ENCODE data around the gene CLBA1. TPM values are rescaled to one million over a fixed set of nuclear protein-coding genes. Genes with fewer than 3 reads are reported as not detected.
A peak's percentile ranks its signal among the peaks of the same experiment; 100 is the strongest.
"Not testable (repeated sequence)": the region's sequence is repeated elsewhere in the genome, so short reads cannot be mapped to it uniquely, and the experiment has no call there.

The CLBA1 gene
- total RNA-seq, 2 experiments from 2014 or later: 0.82 to 1.2 TPM

- Histone ChIP-seq H3K4me3 (ENCODE audit: low read depth, low read length, poor library complexity, severe bottlenecking) (no peak overlapping the region), H3K9me2 (ENCODE audit: insufficient read depth, low read length) (no peaks in the 10 kb centered on the region), H4K20me1 (ENCODE audit: insufficient read depth, low read length) (no peaks in the 10 kb centered on the region), H2AFZ (ENCODE audit: low read length) (0 out of 2 replicates have a peak overlapping the region, but pooled peaks have one; percentile 7), H3K4me2 (ENCODE audit: low read length) (peak overlapping the region; percentile 16), H3K4me1 (ENCODE audit: insufficient read depth, low read length, poor library complexity, severe bottlenecking) (peaks cover 34% of the 10 kb centered on the region), H3K27ac (ENCODE audit: low read depth, low read length, poor library complexity, severe bottlenecking) (no peak overlapping the region), H3K79me2 (ENCODE audit: insufficient read depth, low read depth, low read length) (peaks cover 8% of the 10 kb centered on the region), H3K36me3 (ENCODE audit: insufficient read depth, low read length) (no peaks in the 10 kb centered on the region), H3K9me3 (ENCODE audit: low read length) (no peaks in the 10 kb centered on the region)
- TF ChIP-seq CTCF (conservative IDR thresholded peaks at IDR 0.05; ENCODE audit: low read length) (no peak), EZH2phosphoT487 (IDR thresholded peaks at IDR 0.05; ENCODE audit: borderline replicate concordance, low read depth, low read length) (no peak)
- POLR2A ChIA-PET: interaction anchor here (0.8 to 1.1 kb wide), 2 partner anchors 9 to 10 kb away, joined by 3 read pairs; no protein-coding TSS in a partner anchor
- intact Hi-C loops (cut with micrococcal nuclease; ENCODE audit: unreplicated experiment): loop anchor here (10.0 kb wide), 1 partner anchor 272 kb away; the partner anchor contains the start of gene SIVA1
- peak; percentile 38 for DNase-seq (ENCODE audit: low spot score)
- CTCF ChIA-PET (ENCODE audit: unreplicated experiment): no interaction called here
- no TSS peak for BruUV-seq (replicated peaks)
Observed at GRCh38 chr14:105026802-105027563, 41.4 kb downstream of the CLBA1 start.

- H2AFZ ChIP-seq (ENCODE audit: low read length); H4K20me1 ChIP-seq (ENCODE audit: insufficient read depth, low read length); H3K9me2 ChIP-seq (ENCODE audit: insufficient read depth, low read length); H3K27ac ChIP-seq (ENCODE audit: low read depth, low read length, poor library complexity, severe bottlenecking); H3K4me3 ChIP-seq (ENCODE audit: low read depth, low read length, poor library complexity, severe bottlenecking); DNase-seq (ENCODE audit: low spot score); BruUV-seq (replicated peaks); H3K9me3 ChIP-seq (ENCODE audit: low read length); H3K36me3 ChIP-seq (ENCODE audit: insufficient read depth, low read length); H3K79me2 ChIP-seq (ENCODE audit: insufficient read depth, low read depth, low read length); CTCF ChIA-PET (ENCODE audit: unreplicated experiment); H3K4me2 ChIP-seq (ENCODE audit: low read length): not testable (repeated sequence)
- peaks cover 28% of the 10 kb centered on the region for H3K4me1 ChIP-seq (ENCODE audit: insufficient read depth, low read length, poor library complexity, severe bottlenecking)
- intact Hi-C loops (cut with micrococcal nuclease; ENCODE audit: unreplicated experiment): loop anchor here (10.0 kb wide), 1 partner anchor 273 kb away; the partner anchor contains the start of gene SIVA1
- POLR2A ChIA-PET: interaction anchor here (1.1 kb wide), 1 partner anchor 9 kb away, joined by 3 read pairs; no protein-coding TSS in a partner anchor
Observed at GRCh38 chr14:105027718-105028117, 42.1 kb downstream of the CLBA1 start.

GRCh38 chr14:105028251-105028927, 42.8 kb downstream of the CLBA1 start:
- no peaks in the 10 kb centered on the region for H4K20me1 ChIP-seq (ENCODE audit: insufficient read depth, low read length)
- DNase-seq (ENCODE audit: low spot score): no peak
- BruUV-seq (replicated peaks): no TSS peak
- H3K36me3 ChIP-seq (ENCODE audit: insufficient read depth, low read length): no peaks in the 10 kb centered on the region
- no peaks in the 10 kb centered on the region for H3K9me2 ChIP-seq (ENCODE audit: insufficient read depth, low read length)
- intact Hi-C loops (cut with micrococcal nuclease; ENCODE audit: unreplicated experiment): loop anchor here (10.0 kb wide), 1 partner anchor 274 kb away; the partner anchor contains the start of gene SIVA1
- no peaks in the 10 kb centered on the region for H3K79me2 ChIP-seq (ENCODE audit: insufficient read depth, low read depth, low read length)
- ChIA-PET CTCF (ENCODE audit: unreplicated experiment) (no interaction called here), POLR2A (interaction anchor here (1.2 kb wide), 1 partner anchor 9 kb away, joined by 4 read pairs; no protein-coding TSS in a partner anchor)
- no peak overlapping the region for H3K4me2 ChIP-seq (ENCODE audit: low read length)
- no peaks in the 10 kb centered on the region for H3K9me3 ChIP-seq (ENCODE audit: low read length)
- no peak for TF ChIP-seq CTCF (conservative IDR thresholded peaks at IDR 0.05; ENCODE audit: low read length)
- no peak for TF ChIP-seq EZH2phosphoT487 (IDR thresholded peaks at IDR 0.05; ENCODE audit: borderline replicate concordance, low read depth, low read length)
- H2AFZ ChIP-seq (ENCODE audit: low read length): no peak overlapping the region
- peaks cover 27% of the 10 kb centered on the region for H3K4me1 ChIP-seq (ENCODE audit: insufficient read depth, low read length, poor library complexity, severe bottlenecking)
- no peak overlapping the region for H3K27ac ChIP-seq (ENCODE audit: low read depth, low read length, poor library complexity, severe bottlenecking)
- H3K4me3 ChIP-seq (ENCODE audit: low read depth, low read length, poor library complexity, severe bottlenecking): no peak overlapping the region
